WTC11 (cell line): ENCODE data around the gene TRMT112.

Experiments used
- ESRRA ChIP-seq: sonication (generic); formaldehyde crosslinking; IDR thresholded peaks from 2 replicates; pipeline ENCODE4 v1.8.1; 2022; ENCODE audit warnings: mild to moderate bottlenecking, missing genetic modification reagents, borderline replicate concordance
- FOXJ3 ChIP-seq: sonication (generic); formaldehyde crosslinking; IDR thresholded peaks from 2 replicates; pipeline ENCODE4 v1.9.0; 2021; ENCODE audit warnings: missing genetic modification reagents, mild to moderate bottlenecking, borderline replicate concordance
- IRF2 ChIP-seq: sonication (generic); formaldehyde crosslinking; IDR thresholded peaks from 2 replicates; pipeline ENCODE4 v1.8.0; 2022; ENCODE audit warnings: low read depth, missing genetic modification reagents, borderline replicate concordance
- MXD4 ChIP-seq: fragments of 250-450 bp; sonication (Bioruptor Pico); IDR thresholded peaks from 2 replicates; pipeline ENCODE4 v1.8.0; 2021; ENCODE audit warnings: mild to moderate bottlenecking, moderate library complexity, borderline replicate concordance
- NR2C2 ChIP-seq: sonication (generic); formaldehyde crosslinking; IDR thresholded peaks from 2 replicates; pipeline ENCODE4 v1.8.0; 2022; ENCODE audit warnings: mild to moderate bottlenecking, missing genetic modification reagents
- SP1 ChIP-seq: sonication (generic); formaldehyde crosslinking; conservative IDR thresholded peaks from 2 replicates; pipeline ENCODE4 v1.8.1; 2022; ENCODE audit warnings: missing genetic modification reagents
- TCF7 ChIP-seq: sonication (generic); formaldehyde crosslinking; IDR thresholded peaks from 2 replicates; pipeline ENCODE4 v1.8.0; 2022; ENCODE audit warnings: mild to moderate bottlenecking, low read depth, missing genetic modification reagents, moderate library complexity
- ZNF121 ChIP-seq: sonication (generic); formaldehyde crosslinking; IDR thresholded peaks from 2 replicates; pipeline ENCODE4 v1.8.0; 2023; ENCODE audit warnings: missing genetic modification reagents
- ZNF219 ChIP-seq: sonication (generic); formaldehyde crosslinking; IDR thresholded peaks from 2 replicates; pipeline ENCODE4 v1.8.0; 2023; ENCODE audit warnings: missing genetic modification reagents, mild to moderate bottlenecking, borderline replicate concordance
- TF ChIP-seq, protein P1 (sequence below): fragments of 200-600 bp; IDR thresholded peaks from 2 replicates; pipeline ENCODE4 v1.8.0; 2022; ENCODE audit warnings: antibody characterized with exemption
- TF ChIP-seq, protein P2 (sequence below): sonication (generic); formaldehyde crosslinking; IDR thresholded peaks from 2 replicates; pipeline ENCODE4 v1.8.1; 2023; ENCODE audit warnings: mild to moderate bottlenecking, moderate library complexity, missing genetic modification reagents
- TF ChIP-seq, protein P3 (sequence below): sonication (generic); formaldehyde crosslinking; IDR thresholded peaks from 2 replicates; pipeline ENCODE4 v1.8.1; 2022; ENCODE audit warnings: low read depth, missing genetic modification reagents, borderline replicate concordance
- TF ChIP-seq, protein P4 (sequence below): sonication (generic); formaldehyde crosslinking; IDR thresholded peaks from 2 replicates; pipeline ENCODE4 v1.8.0; 2022; ENCODE audit warnings: mild to moderate bottlenecking, missing genetic modification reagents
- TF ChIP-seq, protein P5 (sequence below): sonication (generic); formaldehyde crosslinking; IDR thresholded peaks from 2 replicates; pipeline ENCODE4 v1.8.0; 2022; ENCODE audit warnings: mild to moderate bottlenecking, missing genetic modification reagents

DNA sequence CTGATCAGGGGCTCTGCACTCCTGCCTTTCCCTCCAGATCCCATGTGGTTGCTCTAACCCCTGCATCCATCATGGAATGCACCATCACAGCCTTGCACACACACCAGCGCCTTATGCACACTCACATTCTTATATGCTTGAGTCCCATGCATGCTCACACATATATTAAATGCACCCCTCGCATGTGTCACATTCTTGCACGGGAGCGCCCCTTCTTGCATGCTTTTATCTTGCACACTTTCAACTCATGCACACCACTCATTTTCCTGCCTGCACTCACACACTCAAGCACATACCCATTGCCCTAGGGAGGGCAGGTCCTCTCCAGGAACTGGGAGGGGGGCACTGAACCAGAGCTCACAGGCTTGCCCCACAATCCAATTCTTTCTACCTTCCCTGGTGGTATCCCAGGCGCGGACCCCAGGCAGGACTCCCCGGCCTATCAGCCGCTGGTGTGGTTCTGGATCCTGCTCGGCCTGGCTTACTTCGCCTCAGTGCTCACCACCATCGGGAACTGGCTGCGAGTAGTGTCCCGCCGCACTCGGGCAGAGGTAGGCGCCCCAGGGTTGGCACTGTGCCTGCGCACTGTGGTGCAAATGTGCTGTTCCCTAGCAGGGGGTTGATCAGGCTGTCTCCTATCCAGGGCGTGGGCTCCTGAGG, 19.5 kb downstream of the TRMT112 start:
- TF ChIP-seq, protein P1, sequence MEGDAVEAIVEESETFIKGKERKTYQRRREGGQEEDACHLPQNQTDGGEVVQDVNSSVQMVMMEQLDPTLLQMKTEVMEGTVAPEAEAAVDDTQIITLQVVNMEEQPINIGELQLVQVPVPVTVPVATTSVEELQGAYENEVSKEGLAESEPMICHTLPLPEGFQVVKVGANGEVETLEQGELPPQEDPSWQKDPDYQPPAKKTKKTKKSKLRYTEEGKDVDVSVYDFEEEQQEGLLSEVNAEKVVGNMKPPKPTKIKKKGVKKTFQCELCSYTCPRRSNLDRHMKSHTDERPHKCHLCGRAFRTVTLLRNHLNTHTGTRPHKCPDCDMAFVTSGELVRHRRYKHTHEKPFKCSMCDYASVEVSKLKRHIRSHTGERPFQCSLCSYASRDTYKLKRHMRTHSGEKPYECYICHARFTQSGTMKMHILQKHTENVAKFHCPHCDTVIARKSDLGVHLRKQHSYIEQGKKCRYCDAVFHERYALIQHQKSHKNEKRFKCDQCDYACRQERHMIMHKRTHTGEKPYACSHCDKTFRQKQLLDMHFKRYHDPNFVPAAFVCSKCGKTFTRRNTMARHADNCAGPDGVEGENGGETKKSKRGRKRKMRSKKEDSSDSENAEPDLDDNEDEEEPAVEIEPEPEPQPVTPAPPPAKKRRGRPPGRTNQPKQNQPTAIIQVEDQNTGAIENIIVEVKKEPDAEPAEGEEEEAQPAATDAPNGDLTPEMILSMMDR = no peak
- TF ChIP-seq, protein P2, sequence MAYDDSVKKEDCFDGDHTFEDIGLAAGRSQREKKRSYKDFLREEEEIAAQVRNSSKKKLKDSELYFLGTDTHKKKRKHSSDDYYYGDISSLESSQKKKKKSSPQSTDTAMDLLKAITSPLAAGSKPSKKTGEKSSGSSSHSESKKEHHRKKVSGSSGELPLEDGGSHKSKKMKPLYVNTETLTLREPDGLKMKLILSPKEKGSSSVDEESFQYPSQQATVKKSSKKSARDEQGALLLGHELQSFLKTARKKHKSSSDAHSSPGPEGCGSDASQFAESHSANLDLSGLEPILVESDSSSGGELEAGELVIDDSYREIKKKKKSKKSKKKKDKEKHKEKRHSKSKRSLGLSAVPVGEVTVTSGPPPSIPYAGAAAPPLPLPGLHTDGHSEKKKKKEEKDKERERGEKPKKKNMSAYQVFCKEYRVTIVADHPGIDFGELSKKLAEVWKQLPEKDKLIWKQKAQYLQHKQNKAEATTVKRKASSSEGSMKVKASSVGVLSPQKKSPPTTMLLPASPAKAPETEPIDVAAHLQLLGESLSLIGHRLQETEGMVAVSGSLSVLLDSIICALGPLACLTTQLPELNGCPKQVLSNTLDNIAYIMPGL (CRISPR knock-in tag) = no peak
- TF ChIP-seq, protein P3, sequence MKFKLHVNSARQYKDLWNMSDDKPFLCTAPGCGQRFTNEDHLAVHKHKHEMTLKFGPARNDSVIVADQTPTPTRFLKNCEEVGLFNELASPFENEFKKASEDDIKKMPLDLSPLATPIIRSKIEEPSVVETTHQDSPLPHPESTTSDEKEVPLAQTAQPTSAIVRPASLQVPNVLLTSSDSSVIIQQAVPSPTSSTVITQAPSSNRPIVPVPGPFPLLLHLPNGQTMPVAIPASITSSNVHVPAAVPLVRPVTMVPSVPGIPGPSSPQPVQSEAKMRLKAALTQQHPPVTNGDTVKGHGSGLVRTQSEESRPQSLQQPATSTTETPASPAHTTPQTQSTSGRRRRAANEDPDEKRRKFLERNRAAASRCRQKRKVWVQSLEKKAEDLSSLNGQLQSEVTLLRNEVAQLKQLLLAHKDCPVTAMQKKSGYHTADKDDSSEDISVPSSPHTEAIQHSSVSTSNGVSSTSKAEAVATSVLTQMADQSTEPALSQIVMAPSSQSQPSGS (CRISPR knock-in tag) = no peak
- TF ChIP-seq SP1 (CRISPR knock-in tag) = no peak
- TF ChIP-seq ZNF219 (CRISPR knock-in tag) = no peak
- TF ChIP-seq, protein P4, sequence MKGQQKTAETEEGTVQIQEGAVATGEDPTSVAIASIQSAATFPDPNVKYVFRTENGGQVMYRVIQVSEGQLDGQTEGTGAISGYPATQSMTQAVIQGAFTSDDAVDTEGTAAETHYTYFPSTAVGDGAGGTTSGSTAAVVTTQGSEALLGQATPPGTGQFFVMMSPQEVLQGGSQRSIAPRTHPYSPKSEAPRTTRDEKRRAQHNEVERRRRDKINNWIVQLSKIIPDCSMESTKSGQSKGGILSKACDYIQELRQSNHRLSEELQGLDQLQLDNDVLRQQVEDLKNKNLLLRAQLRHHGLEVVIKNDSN = no peak
- TF ChIP-seq ESRRA (CRISPR knock-in tag) = no peak
- TF ChIP-seq FOXJ3 (CRISPR knock-in tag) = no peak
- TF ChIP-seq MXD4 (CRISPR knock-in tag) = no peak
- no peak for TF ChIP-seq ZNF121 (CRISPR knock-in tag)
- TF ChIP-seq IRF2 = no peak
- TF ChIP-seq, protein P5, sequence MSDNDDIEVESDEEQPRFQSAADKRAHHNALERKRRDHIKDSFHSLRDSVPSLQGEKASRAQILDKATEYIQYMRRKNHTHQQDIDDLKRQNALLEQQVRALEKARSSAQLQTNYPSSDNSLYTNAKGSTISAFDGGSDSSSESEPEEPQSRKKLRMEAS (CRISPR knock-in tag) = no peak
- no peak for TF ChIP-seq NR2C2 (CRISPR knock-in tag)
- no peak for TF ChIP-seq TCF7 (CRISPR knock-in tag)
